Left forelimb (tissue), 1 donor: ENCODE measurements around the gene OST4.

ENCODE experiments used
- DNase-seq: peaks from one replicate; pipeline ENCODE4 v3.0.0-alpha.2; 2018; ENCODE audit warnings: low spot score

The OST4 gene

GRCh38 chr2:27025281-27025800 lies 46.1 kb downstream of the OST4 start:
- no peak for DNase-seq

DNA sequence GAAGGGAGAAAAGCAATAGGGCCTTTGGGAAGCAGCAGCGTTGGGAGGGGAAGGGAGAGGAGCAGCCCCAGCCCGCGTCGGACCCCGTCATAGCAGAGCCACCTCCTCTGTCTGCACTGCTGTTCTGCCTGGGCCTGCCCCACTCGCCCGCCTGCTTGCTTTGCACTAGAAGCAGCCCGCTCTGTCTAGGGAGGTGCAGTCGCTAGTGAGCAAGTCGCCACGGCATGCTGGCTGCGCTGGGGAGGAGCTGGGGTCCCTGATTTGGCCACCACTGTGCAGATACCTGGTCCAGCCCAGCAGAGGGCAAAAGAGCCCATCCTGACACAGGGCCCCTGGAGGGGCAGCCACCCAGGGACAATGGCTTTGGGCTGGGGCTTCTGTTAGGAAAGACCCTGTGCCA lies 46.6 kb downstream of the OST4 start:
- DNase-seq, result no peak

DNA sequence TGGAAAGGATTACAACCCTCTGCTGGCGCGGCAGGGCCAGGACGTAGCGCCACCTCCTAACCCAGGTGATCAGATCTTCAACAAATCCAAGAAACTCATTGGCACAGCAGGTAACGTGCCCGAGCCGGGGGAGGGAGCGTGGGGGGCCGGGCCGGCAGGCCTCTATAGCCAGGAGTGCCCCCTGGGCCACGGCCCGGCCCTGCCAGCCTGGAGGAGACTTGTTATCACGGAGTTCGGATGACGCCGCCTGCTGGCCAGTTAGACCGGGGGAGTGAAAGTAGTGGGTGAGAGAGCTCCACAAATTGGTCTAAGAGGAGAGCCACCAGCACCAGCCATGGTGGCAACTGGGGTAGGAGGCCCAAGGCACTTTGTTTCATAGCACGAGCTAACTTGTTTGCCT lies 47.3 kb downstream of the OST4 start:
- DNase-seq, result no peak

GRCh38 chr2:27023740-27024139 lies 47.7 kb downstream of the OST4 start:
- DNase-seq, result no peak

DNA sequence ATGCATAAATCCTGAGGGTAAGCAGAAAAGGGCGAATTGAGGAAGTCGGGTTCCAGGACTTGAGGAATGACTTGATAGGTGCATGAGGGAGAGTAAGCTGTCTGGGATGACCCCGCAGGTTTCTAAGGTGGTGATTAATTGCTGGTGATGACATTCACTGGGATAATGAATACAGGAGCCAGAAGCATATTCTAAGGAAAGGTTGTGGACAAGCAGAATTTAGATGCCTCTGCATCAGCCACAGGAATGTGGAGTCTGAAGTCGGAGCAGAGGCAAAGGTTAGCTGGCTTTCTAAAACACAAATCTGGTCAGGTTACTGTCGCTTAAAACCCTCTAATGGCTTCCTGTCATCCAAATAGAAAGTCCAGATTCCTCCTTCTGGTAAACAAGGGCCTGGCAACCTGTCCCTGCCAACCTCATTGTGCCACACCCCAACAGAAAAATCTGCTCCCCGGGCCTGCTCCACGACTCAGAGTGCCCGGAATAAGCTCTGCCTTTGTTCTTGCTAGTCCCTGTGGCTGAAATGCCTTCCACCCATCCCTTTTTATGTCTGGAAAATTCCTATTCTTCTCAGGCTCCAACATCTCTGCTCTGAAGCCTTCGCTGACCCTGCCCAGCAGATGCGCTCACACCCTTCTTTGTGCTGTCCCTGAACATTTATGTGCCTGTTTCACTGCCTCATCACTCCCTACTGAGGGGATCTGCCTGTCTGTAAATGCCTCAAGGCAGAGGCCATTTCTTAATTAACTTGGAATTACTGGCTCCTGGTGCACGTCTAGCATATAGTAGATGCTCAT lies 50.0 kb downstream of the OST4 start:
- no peak for DNase-seq
